AG04449 (cell line): ENCODE measurements around the gene HOMER3.
"Not testable (repeated sequence)": the region's sequence is repeated elsewhere in the genome, so short reads cannot be mapped to it uniquely, and the experiment has no call there.

ENCODE experiments used
- CTCF ChIA-PET: fragments of 350-600 bp; formaldehyde crosslinking; extraction: SDS; loops from one replicate; lab custom pipeline; 2021; ENCODE audit warnings: antibody characterized with exemption; lab: Yijun Ruan, JAX
- POLR2A ChIA-PET: fragments of 400-600, 350-600 bp; formaldehyde crosslinking; extraction: SDS; loops from one replicate; lab custom pipeline; 2020; ENCODE audit warnings: antibody characterized with exemption, inconsistent platforms; lab: Yijun Ruan, JAX
- DNase-seq: peaks from one replicate; pipeline ENCODE4 v3.0.0-alpha.2; 2010; ENCODE audit warnings: low read depth, low spot score
- H3K4me3 ChIP-seq: 2 replicates; pipeline ENCODE4 v1.5.1; 2011; ENCODE audit warnings: low read depth, mild to moderate bottlenecking, control low read depth, low read length
- TF ChIP-seq, protein P1 (sequence below): IDR thresholded peaks from one replicate; pipeline ENCODE4 v1.5.1; 2011; ENCODE audit warnings: mild to moderate bottlenecking, moderate library complexity, low read length, control low read depth, inconsistent platforms; ENCODE audit not compliant: insufficient read depth; ENCODE audit errors: missing control alignments

Gene HOMER3

DNA sequence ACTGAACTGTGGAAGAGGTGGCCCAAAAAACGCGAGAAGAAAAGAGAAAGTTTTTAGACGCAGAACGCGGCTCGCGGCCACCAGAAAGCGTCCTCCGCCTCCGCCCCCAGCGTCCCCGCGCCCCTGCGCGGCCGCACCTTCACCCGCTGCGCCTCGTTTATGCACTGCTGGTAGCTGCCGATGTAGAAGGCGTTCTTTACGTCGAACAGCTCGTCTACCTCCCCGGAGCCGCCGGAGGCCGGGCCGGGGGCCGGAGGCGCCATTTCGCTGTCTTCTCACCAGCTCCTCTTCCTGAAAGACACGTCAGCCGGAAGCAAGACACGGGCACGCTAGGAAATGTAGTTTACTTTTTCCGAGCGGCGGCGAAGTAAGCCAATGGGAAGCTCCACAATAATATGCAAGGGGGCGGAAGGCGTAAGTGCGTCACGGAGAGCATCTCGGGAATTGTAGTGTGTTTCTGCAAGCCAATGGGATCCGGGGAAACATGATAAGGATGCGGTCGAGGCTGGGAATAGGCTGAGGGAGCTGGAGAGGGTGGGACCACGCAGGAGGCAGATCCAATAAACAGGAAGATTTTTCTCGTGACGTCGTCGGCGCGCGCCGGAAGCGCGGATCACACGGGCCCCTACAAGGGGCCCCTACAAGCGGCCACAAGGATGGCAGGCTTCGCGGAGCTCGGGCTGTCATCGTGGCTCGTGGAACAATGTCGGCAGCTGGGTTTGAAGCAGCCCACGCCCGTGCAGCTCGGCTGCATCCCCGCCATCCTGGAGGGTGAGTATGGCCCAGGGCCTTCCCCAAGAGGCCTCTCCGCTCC lies 21.7 kb downstream of the HOMER3 start, which contains the start of the genes COPE and DDX49:
TSS of gene COPE (minus strand) at position 302 of the 814 bp plus-strand sequence. CDS start at position 263, 39 bp downstream.
TSS of gene DDX49 (plus strand) at position 630 of the 814 bp plus-strand sequence. CDS start at position 657, 27 bp downstream.
- peak within 1 kb of the TSS; percentile 100 for H3K4me3 ChIP-seq
- peak; percentile 99 for DNase-seq
- POLR2A ChIA-PET = interaction anchor here (0.5 to 1.3 kb wide), 6 partner anchors 8 to 362 kb away, joined by 3 to 10 read pairs (median 4); partner anchors contain the start of gene KXD1
- TF ChIP-seq, protein P1, sequence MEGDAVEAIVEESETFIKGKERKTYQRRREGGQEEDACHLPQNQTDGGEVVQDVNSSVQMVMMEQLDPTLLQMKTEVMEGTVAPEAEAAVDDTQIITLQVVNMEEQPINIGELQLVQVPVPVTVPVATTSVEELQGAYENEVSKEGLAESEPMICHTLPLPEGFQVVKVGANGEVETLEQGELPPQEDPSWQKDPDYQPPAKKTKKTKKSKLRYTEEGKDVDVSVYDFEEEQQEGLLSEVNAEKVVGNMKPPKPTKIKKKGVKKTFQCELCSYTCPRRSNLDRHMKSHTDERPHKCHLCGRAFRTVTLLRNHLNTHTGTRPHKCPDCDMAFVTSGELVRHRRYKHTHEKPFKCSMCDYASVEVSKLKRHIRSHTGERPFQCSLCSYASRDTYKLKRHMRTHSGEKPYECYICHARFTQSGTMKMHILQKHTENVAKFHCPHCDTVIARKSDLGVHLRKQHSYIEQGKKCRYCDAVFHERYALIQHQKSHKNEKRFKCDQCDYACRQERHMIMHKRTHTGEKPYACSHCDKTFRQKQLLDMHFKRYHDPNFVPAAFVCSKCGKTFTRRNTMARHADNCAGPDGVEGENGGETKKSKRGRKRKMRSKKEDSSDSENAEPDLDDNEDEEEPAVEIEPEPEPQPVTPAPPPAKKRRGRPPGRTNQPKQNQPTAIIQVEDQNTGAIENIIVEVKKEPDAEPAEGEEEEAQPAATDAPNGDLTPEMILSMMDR = no peak
- CTCF ChIA-PET = interaction anchor here (0.5 to 1.8 kb wide), 7 partner anchors 9 to 348 kb away, joined by 3 to 6 read pairs (median 4); no protein-coding TSS in a partner anchor

- peak overlapping the region; percentile 95 for H3K4me3 ChIP-seq
- POLR2A ChIA-PET, DNase-seq: not testable (repeated sequence)
- CTCF ChIA-PET = interaction anchor here (1.0 to 1.2 kb wide), 2 partner anchors 24 to 70 kb away, joined by 3 to 4 read pairs; partner anchors contain the start of gene HOMER3
These were observed 23.4 kb downstream of the HOMER3 start for GRCh38 chr19:18917593-18917992.

- POLR2A ChIA-PET = no interaction called here
- DNase-seq = no peak
- CTCF ChIA-PET = interaction anchor here (1.4 kb wide), 1 partner anchor 462 kb away, joined by 3 read pairs; no protein-coding TSS in a partner anchor
- TF ChIP-seq, protein P1 = peak; percentile 44
- H3K4me3 ChIP-seq = no peak overlapping the region
These were observed 25.4 kb downstream of the HOMER3 start for GRCh38 chr19:18915639-18916038.

- DNase-seq = no peak
- no peak overlapping the region for H3K4me3 ChIP-seq
- TF ChIP-seq, protein P1 = no peak
- POLR2A ChIA-PET = no interaction called here
- CTCF ChIA-PET = interaction anchor here (0.7 to 1.4 kb wide), 3 partner anchors 66 to 227 kb away, joined by 3 to 5 read pairs (median 4); no protein-coding TSS in a partner anchor
These were observed 27.6 kb downstream of the HOMER3 start for GRCh38 chr19:18913466-18913865.

DNA sequence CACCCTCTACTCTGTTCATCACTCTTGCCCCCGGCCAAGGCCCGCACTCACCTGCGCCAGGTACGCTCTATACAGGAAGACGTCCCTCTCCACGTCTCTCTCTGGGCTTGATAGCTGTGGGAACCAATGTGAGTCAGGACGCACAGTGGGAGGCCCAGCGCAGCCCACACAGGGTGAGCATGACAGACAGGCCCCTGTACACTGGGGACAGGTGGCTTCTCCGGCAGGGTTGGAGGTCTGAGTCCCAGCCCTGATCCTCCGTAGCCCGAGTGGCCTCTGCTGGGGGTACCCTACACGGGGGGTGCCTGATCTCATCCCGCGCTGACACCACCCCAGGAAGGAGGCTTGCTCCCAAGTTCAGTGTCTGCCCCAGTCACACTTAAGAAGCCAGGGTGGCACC lies 28.1 kb downstream of the HOMER3 start:
- ChIA-PET POLR2A (no interaction called here), CTCF (interaction anchor here (0.6 to 1.4 kb wide), 3 partner anchors 74 to 228 kb away, joined by 3 to 4 read pairs (median 3); no protein-coding TSS in a partner anchor)
- TF ChIP-seq, protein P1 = no peak
- no peak overlapping the region for H3K4me3 ChIP-seq
- no peak for DNase-seq

- no peak for DNase-seq
- POLR2A ChIA-PET = interaction anchor here (0.8 to 0.9 kb wide), 2 partner anchors 8 to 391 kb away, joined by 3 to 4 read pairs; partner anchors contain the start of gene COPE
- no peak overlapping the region for H3K4me3 ChIP-seq
- CTCF ChIA-PET = interaction anchor here (0.9 to 1.9 kb wide), 2 partner anchors 8 to 44 kb away, joined by 4 to 6 read pairs; partner anchors contain the start of genes COPE and DDX49
- TF ChIP-seq, protein P1 = no peak
These were observed 30.1 kb downstream of the HOMER3 start for GRCh38 chr19:18910801-18911436.
